ENCODE data around the gene FRMD3.

Gene FRMD3

GRCh38 chr9:83327323-83327722 is 210.9 kb downstream of the FRMD3 start:
- DNase-seq: peak; percentile 76

- no peak for DNase-seq
These were observed 215.1 kb downstream of the FRMD3 start for GRCh38 chr9:83323148-83323547.

GRCh38 chr9:83322438-83322837 is 215.8 kb downstream of the FRMD3 start:
- no peak for DNase-seq

GRCh38 chr9:83317244-83317643 is 221.0 kb downstream of the FRMD3 start:
- no peak for DNase-seq

GRCh38 chr9:83315649-83316048 is 222.6 kb downstream of the FRMD3 start:
- DNase-seq: no peak

GRCh38 chr9:83313781-83314180 is 224.4 kb downstream of the FRMD3 start:
- DNase-seq: no peak

- DNase-seq: no peak
These were observed 225.7 kb downstream of the FRMD3 start for GRCh38 chr9:83312537-83312936.

GRCh38 chr9:83307066-83307724 is 231.0 kb downstream of the FRMD3 start:
- DNase-seq: no peak

- DNase-seq: no peak
These were observed 233.5 kb downstream of the FRMD3 start for GRCh38 chr9:83304686-83305085.

- no peak for DNase-seq
These were observed 238.6 kb downstream of the FRMD3 start for GRCh38 chr9:83299571-83299970.

- DNase-seq: no peak
These were observed 239.1 kb downstream of the FRMD3 start for GRCh38 chr9:83299094-83299493.

GRCh38 chr9:83296123-83296522 is 242.1 kb downstream of the FRMD3 start:
- DNase-seq: no peak

GRCh38 chr9:83294816-83295215 is 243.4 kb downstream of the FRMD3 start:
- DNase-seq: no peak

- no peak for DNase-seq
These were observed 247.0 kb downstream of the FRMD3 start for GRCh38 chr9:83291196-83291595.

GRCh38 chr9:83290692-83291091 is 247.5 kb downstream of the FRMD3 start:
- DNase-seq: no peak

GRCh38 chr9:83287021-83287420 is 251.2 kb downstream of the FRMD3 start:
- no peak for DNase-seq

GRCh38 chr9:83285445-83286225 is 252.6 kb downstream of the FRMD3 start:
- DNase-seq: peak; percentile 76

GRCh38 chr9:83284746-83285145 is 253.5 kb downstream of the FRMD3 start:
- no peak for DNase-seq

- DNase-seq: no peak
These were observed 254.7 kb downstream of the FRMD3 start for GRCh38 chr9:83283528-83283927.

GRCh38 chr9:83281306-83282255 is 256.6 kb downstream of the FRMD3 start:
- DNase-seq: no peak

- no peak for DNase-seq
These were observed 257.4 kb downstream of the FRMD3 start for GRCh38 chr9:83280790-83281189.

- no peak for DNase-seq
These were observed 257.9 kb downstream of the FRMD3 start for GRCh38 chr9:83280268-83280667.

- no peak for DNase-seq
These were observed 263.4 kb downstream of the FRMD3 start for GRCh38 chr9:83274787-83275186.
